SK-N-SH (cell line): ENCODE data around the gene PDZRN4. TPM values are rescaled to one million over a fixed set of nuclear protein-coding genes. Genes with fewer than 3 reads are reported as not detected.

Experiments
- CTCF ChIA-PET: fragments of 300-600, 350-600 bp; formaldehyde crosslinking; extraction: SDS; loops from one replicate; lab custom pipeline; 2021; lab: Yijun Ruan, JAX
- POLR2A ChIA-PET: fragments of 350-600 bp; sonication (Branson Sonifier 250); formaldehyde crosslinking; extraction: SDS; loops from one replicate; lab custom pipeline; 2020; ENCODE audit warnings: antibody characterized with exemption, inconsistent platforms; lab: Yijun Ruan, JAX
- DNase-seq: peaks from one replicate; pipeline ENCODE4 v3.0.0; 2012
- H2AFZ ChIP-seq: fragments of 200-600 bp; sonication (generic); 2 replicates; pipeline ENCODE4 v1.8.1; 2016; ENCODE audit warnings: antibody characterized with exemption, mild to moderate bottlenecking, low read depth
- H3F3A ChIP-seq: fragments of 200-600 bp; sonication (generic); replicated peaks from 2 replicates; pipeline ENCODE3; 2016; ENCODE audit warnings: antibody characterized with exemption, mild to moderate bottlenecking; ENCODE audit not compliant: insufficient read depth
- H3K27ac ChIP-seq, 2 experiments: fragments of 200-500 bp in 1 of 2; fragments of 200-600 bp in 1 of 2; sonication (Bioruptor generic) in 1 of 2; sonication (generic), shearing (Covaris generic) in 1 of 2; 2 replicates each; pipeline versions ENCODE4 v1.5.1 to v1.6.1; 2014 to 2016; ENCODE audit warnings: low read depth in 2 of 2, inconsistent platforms in 1 of 2, low read length in 1 of 2, mild to moderate bottlenecking in 1 of 2, mixed read lengths in 1 of 2
- H3K27me3 ChIP-seq: fragments of 200-600 bp; sonication (generic), shearing (Covaris generic); 2 replicates; pipeline ENCODE4 v1.6.1; 2016; ENCODE audit warnings: mixed run types; ENCODE audit not compliant: insufficient read depth
- H3K36me3 ChIP-seq, 2 experiments: fragments of 200-500 bp in 1 of 2; fragments of 200-600 bp in 1 of 2; sonication (Bioruptor generic) in 1 of 2; sonication (generic) in 1 of 2; replicated peaks in 1 of 2; 2 replicates each; pipeline versions ENCODE3 to v1.5.1; 2014 to 2016; ENCODE audit warnings: low read length in 1 of 2, mild to moderate bottlenecking in 1 of 2; ENCODE audit not compliant: insufficient read depth in 2 of 2, control insufficient read depth in 1 of 2
- H3K4me1 ChIP-seq, 2 experiments: fragments of 200-500 bp in 1 of 2; fragments of 200-600 bp in 1 of 2; sonication (Bioruptor generic) in 1 of 2; sonication (generic), shearing (Covaris generic) in 1 of 2; 2 replicates each; pipeline versions ENCODE4 v1.5.1 to v1.6.1; 2014 to 2016; ENCODE audit warnings: low read depth in 1 of 2, low read length in 1 of 2, mixed run types in 1 of 2; ENCODE audit not compliant: insufficient read depth in 2 of 2, control insufficient read depth in 1 of 2
- H3K4me2 ChIP-seq: fragments of 200-600 bp; sonication (generic), shearing (Covaris generic); 2 replicates; pipeline ENCODE4 v1.6.1; 2017; ENCODE audit warnings: mixed run types
- H3K4me3 ChIP-seq, 2 experiments: fragments of 200-500 bp in 1 of 2; fragments of 200-600 bp in 1 of 2; sonication (Bioruptor generic) in 1 of 2; sonication (generic), shearing (Covaris generic) in 1 of 2; 2 replicates each; pipeline versions ENCODE4 v1.5.1 to v1.8.1; 2014 to 2016; ENCODE audit warnings: low read depth in 2 of 2, inconsistent platforms in 1 of 2, low read length in 1 of 2, mild to moderate bottlenecking in 1 of 2, mixed read lengths in 1 of 2, moderate library complexity in 1 of 2
- H3K79me2 ChIP-seq: fragments of 200-600 bp; sonication (generic); 2 replicates; pipeline ENCODE4 v1.8.1; 2017; ENCODE audit warnings: mild to moderate bottlenecking; ENCODE audit not compliant: insufficient read depth
- H3K9ac ChIP-seq: fragments of 200-600 bp; sonication (generic); 2 replicates; pipeline ENCODE4 v1.6.1; 2017; ENCODE audit warnings: mixed run types
- H3K9me2 ChIP-seq: fragments of 200-600 bp; sonication (generic); 2 replicates; pipeline ENCODE4 v1.6.1; 2017; ENCODE audit warnings: mixed run types
- H3K9me3 ChIP-seq: fragments of 200-600 bp; sonication (generic); 2 replicates; pipeline ENCODE4 v1.6.1; 2017; ENCODE audit warnings: mixed run types, mild to moderate bottlenecking, moderate library complexity
- H4K20me1 ChIP-seq: fragments of 200-600 bp; sonication (generic); 2 replicates; pipeline ENCODE4 v1.6.1; 2017; ENCODE audit warnings: mild to moderate bottlenecking, mixed run types; ENCODE audit not compliant: insufficient read depth
- CTCF ChIP-seq: fragments of 200-600 bp; sonication (generic); IDR thresholded peaks from 2 replicates; pipeline ENCODE4 v1.6.1; 2017; ENCODE audit warnings: antibody characterized with exemption, mild to moderate bottlenecking, moderate library complexity
- EZH2phosphoT487 ChIP-seq: fragments of 200-600 bp; sonication (generic); IDR thresholded peaks from 2 replicates; pipeline ENCODE4 v1.6.1; 2017; ENCODE audit warnings: low read depth, mixed run types, mild to moderate bottlenecking, antibody characterized with exemption, moderate library complexity, borderline replicate concordance
- FOSL2 ChIP-seq: IDR thresholded peaks from 2 replicates; pipeline ENCODE4 v1.4.0; 2012; ENCODE audit warnings: low read depth, mild to moderate bottlenecking, moderate library complexity, borderline replicate concordance
- MEF2A ChIP-seq: IDR thresholded peaks from 2 replicates; pipeline ENCODE4 v1.4.0; 2012; ENCODE audit warnings: low read depth, borderline replicate concordance
- MXI1 ChIP-seq: IDR thresholded peaks from 2 replicates; pipeline ENCODE4 v1.6.1; 2012; ENCODE audit warnings: mild to moderate bottlenecking, low read depth, low read length, improper control_type of control experiment
- NRF1 ChIP-seq: IDR thresholded peaks from 2 replicates; pipeline ENCODE4 v1.6.1; 2012; ENCODE audit warnings: low read depth, mild to moderate bottlenecking, low read length
- POLR2AphosphoS5 ChIP-seq: IDR thresholded peaks from 2 replicates; pipeline ENCODE4 v1.6.1; 2012; ENCODE audit warnings: low read depth, low read length
- RAD21 ChIP-seq: IDR thresholded peaks from 2 replicates; pipeline ENCODE4 v1.6.1; 2012; ENCODE audit warnings: mild to moderate bottlenecking, low read length
- REST ChIP-seq: IDR thresholded peaks from 2 replicates; pipeline ENCODE4 v1.6.1; 2012; ENCODE audit warnings: mild to moderate bottlenecking, low read depth, low read length, moderate library complexity
- SIN3A ChIP-seq: IDR thresholded peaks from 2 replicates; pipeline ENCODE4 v1.6.1; 2012; ENCODE audit warnings: low read depth, mild to moderate bottlenecking, low read length, moderate library complexity, borderline replicate concordance
- TAF1 ChIP-seq: IDR thresholded peaks from 2 replicates; pipeline ENCODE4 v1.6.1; 2012; ENCODE audit warnings: low read depth, mild to moderate bottlenecking, low read length, moderate library complexity, borderline replicate concordance
- YY1 ChIP-seq: IDR thresholded peaks from 2 replicates; pipeline ENCODE4 v1.4.0; 2012; ENCODE audit warnings: low read depth, mild to moderate bottlenecking
- WGBS: methylation state at CpG from one replicate; pipeline ENCODE4 v1.1.6; 2017; ENCODE audit warnings: low lambda C conversion rate; 5-methylcytosine and 5-hydroxymethylcytosine counted together
- polyA plus RNA-seq, 3 experiments: library from polyadenylated mRNA; depleted of rRNA; stranded (reverse); fragments of >200 nt; gene quantifications; 2 replicates each; pipeline ENCODE4 v1.2.3, GENCODE V29; 2012

Gene PDZRN4
- polyA plus RNA-seq, 1 of the 3 experiments (the other 2 are of a cell fraction) = 0.02 TPM

GRCh38 chr12:41287500-41288141 lies 99.5 kb downstream of the PDZRN4 start:
- ChIA-PET POLR2A (no interaction called here), CTCF (interaction anchor here (1.6 to 2.3 kb wide), 2 partner anchors 10 to 737 kb away, joined by 11 read pairs; no protein-coding TSS in a partner anchor)
- Histone ChIP-seq H3K4me1 (no peaks in the 10 kb centered on the region), H3K27me3 (no peaks in the 10 kb centered on the region), H3K36me3 (no peaks in the 10 kb centered on the region), H3K9me2 (no peaks in the 10 kb centered on the region), H3F3A (no peaks in the 10 kb centered on the region), H3K4me2 (no peak overlapping the region), H3K9me3 (no peaks in the 10 kb centered on the region), H3K9ac (no peak overlapping the region), H4K20me1 (no peaks in the 10 kb centered on the region), H3K27ac (no peak overlapping the region), H3K4me3 (no peak overlapping the region), H2AFZ (no peak overlapping the region), H3K79me2 (no peaks in the 10 kb centered on the region)
- WGBS = 57% methylated on average over 2 of the region's 2 CpGs
- no peak for TF ChIP-seq FOSL2
- TF ChIP-seq POLR2AphosphoS5 = no peak
- TF ChIP-seq EZH2phosphoT487 = no peak
- TF ChIP-seq SIN3A = no peak
- TF ChIP-seq REST = no peak
- no peak for TF ChIP-seq MXI1
- no peak for TF ChIP-seq TAF1
- no peak for TF ChIP-seq MEF2A
- no peak for TF ChIP-seq NRF1
- no peak for TF ChIP-seq RAD21
- TF ChIP-seq YY1 = no peak
- no peak for TF ChIP-seq CTCF
- no peak for DNase-seq
